DOHH2 (cell line): ENCODE results near the gene PDZK1IP1.

Experiments used
- EZH2phosphoT487 ChIP-seq: fragments of 200-600 bp; sonication (generic); IDR thresholded peaks from 2 replicates; pipeline ENCODE4 v1.6.1; 2017; ENCODE audit warnings: borderline replicate concordance, mild to moderate bottlenecking, antibody characterized with exemption, low read length, moderate library complexity, mixed read lengths
- TF ChIP-seq, protein P1 (sequence below): fragments of 200-600 bp; sonication (generic); IDR thresholded peaks from one replicate; pipeline ENCODE4 v1.5.1; 2014; ENCODE audit warnings: antibody characterized with exemption, mild to moderate bottlenecking, low read depth, low read length; ENCODE audit not compliant: poor library complexity, severe bottlenecking

DNA sequence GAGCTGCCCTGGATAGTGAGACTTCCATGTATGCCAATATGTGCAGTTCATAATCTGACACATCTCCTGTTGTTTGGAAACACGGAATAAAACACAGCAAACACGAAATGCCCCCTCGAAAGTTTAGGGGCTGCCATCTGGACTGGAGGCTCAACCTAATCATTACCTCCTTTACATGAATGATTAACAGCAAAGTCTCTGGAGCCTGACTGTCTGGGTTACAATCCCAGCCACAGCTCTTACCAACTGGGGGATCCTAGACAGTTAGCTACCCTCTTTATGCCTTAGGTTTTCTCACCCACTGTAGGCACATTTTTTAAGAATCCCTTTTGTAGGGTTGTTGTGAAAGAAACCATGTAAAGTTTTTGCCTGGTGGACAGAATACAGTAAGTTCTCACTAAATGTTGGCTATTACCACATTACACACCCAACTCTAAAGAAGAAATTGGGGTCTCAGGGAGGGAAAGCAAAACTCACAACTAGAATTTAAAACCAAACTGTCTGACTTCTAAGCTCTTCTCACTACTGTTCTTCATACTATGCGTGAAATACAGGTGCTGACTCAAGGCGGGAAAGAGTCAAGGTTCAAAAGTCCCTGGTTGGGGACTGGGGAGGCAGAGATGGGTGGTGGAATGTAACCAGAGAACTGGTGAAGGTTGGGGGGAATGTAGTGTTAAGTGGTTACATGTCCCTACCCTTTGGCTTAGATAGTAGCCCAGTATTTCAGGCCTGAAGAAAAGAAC is 28.4 kb downstream of the PDZK1IP1 start:
- TF ChIP-seq, protein P1, sequence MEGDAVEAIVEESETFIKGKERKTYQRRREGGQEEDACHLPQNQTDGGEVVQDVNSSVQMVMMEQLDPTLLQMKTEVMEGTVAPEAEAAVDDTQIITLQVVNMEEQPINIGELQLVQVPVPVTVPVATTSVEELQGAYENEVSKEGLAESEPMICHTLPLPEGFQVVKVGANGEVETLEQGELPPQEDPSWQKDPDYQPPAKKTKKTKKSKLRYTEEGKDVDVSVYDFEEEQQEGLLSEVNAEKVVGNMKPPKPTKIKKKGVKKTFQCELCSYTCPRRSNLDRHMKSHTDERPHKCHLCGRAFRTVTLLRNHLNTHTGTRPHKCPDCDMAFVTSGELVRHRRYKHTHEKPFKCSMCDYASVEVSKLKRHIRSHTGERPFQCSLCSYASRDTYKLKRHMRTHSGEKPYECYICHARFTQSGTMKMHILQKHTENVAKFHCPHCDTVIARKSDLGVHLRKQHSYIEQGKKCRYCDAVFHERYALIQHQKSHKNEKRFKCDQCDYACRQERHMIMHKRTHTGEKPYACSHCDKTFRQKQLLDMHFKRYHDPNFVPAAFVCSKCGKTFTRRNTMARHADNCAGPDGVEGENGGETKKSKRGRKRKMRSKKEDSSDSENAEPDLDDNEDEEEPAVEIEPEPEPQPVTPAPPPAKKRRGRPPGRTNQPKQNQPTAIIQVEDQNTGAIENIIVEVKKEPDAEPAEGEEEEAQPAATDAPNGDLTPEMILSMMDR, result no peak
- no peak for TF ChIP-seq EZH2phosphoT487
